HepG2 (cell line): ENCODE measurements around the gene SLC25A25. TPM values are rescaled to one million over a fixed set of nuclear protein-coding genes. Genes with fewer than 3 reads are reported as not detected.

Source experiments
- ATAC-seq: fragments of 200-7000 bp; cut with Tn5 transposase; 3 replicates; pipeline ENCODE4 v1.9.1; 2020; ENCODE audit warnings: mild to moderate bottlenecking, moderate library complexity
- BruUV-seq: library from RNA; stranded (reverse); fragments of 400-500 nt; replicated peaks from 2 replicates; lab custom pipeline; 2021; lab: Mats Ljungman, UMichigan
- CTCF ChIA-PET: fragments of 300-600 bp; formaldehyde crosslinking; extraction: SDS; loops from one replicate; lab custom pipeline; 2021; ENCODE audit warnings: low total read pairs, inconsistent platforms, low intra/inter-chr PET ratio; lab: Yijun Ruan, JAX
- POLR2A ChIA-PET: fragments of 350-600 bp; sonication (Branson Sonifier 250); formaldehyde crosslinking; loops from one replicate; lab custom pipeline; 2020; ENCODE audit warnings: antibody characterized with exemption, inconsistent platforms; lab: Yijun Ruan, JAX
- DNase-seq: peaks from one replicate; pipeline ENCODE4 v3.0.0-alpha.2; 2015; ENCODE audit warnings: low spot score
- FAIRE-seq: peaks from 3 replicates; lab custom pipeline; 2011; peaks lifted over from hg19 to GRCh38; lab: Jason Lieb, UNC
- H2AFZ ChIP-seq: one replicate; pipeline ENCODE4 v1.6.1; 2011; ENCODE audit warnings: low read length, inconsistent platforms
- H3K27ac ChIP-seq: fragments of 300-600 bp; 3 replicates; pipeline ENCODE4 v1.8.0; 2011; ENCODE audit warnings: mixed run types, mild to moderate bottlenecking, mixed read lengths, low read length, inconsistent platforms; ENCODE audit not compliant: insufficient read depth; ENCODE audit errors: extremely low read length
- H3K27me3 ChIP-seq, 2 experiments: fragments of 200-600 bp in 1 of 2; 2 replicates in 1 of 2; 3 replicates in 1 of 2; pipeline versions ENCODE4 v1.6.0 to v1.8.0; 2011; ENCODE audit warnings: low read length in 2 of 2, mild to moderate bottlenecking in 2 of 2, moderate library complexity in 2 of 2, inconsistent platforms in 1 of 2; ENCODE audit not compliant: insufficient read depth in 2 of 2, control insufficient read depth in 1 of 2
- H3K36me3 ChIP-seq, 2 experiments: fragments of 200-600 bp in 1 of 2; replicated peaks in 1 of 2; 2 replicates in 1 of 2; 3 replicates in 1 of 2; pipeline versions ENCODE4 v1.5.1 to v1.8.0; 2011; ENCODE audit warnings: low read length in 2 of 2, inconsistent platforms in 1 of 2; ENCODE audit not compliant: insufficient read depth in 2 of 2, control insufficient read depth in 1 of 2
- H3K4me1 ChIP-seq: 2 replicates; pipeline ENCODE4 v1.5.1; 2012; ENCODE audit warnings: low read length, inconsistent platforms; ENCODE audit not compliant: insufficient read depth
- H3K4me2 ChIP-seq: 2 replicates; pipeline ENCODE4 v1.6.0; 2011; ENCODE audit warnings: low read depth, low read length, inconsistent platforms
- H3K4me3 ChIP-seq, 3 experiments: fragments of 200-600 bp in 1 of 3; sonication (generic), shearing (Covaris generic) in 1 of 3; replicated peaks in 1 of 3; 2 replicates each; pipeline ENCODE4 v1.5.1; 2011 to 2016; ENCODE audit warnings: low read length in 3 of 3, inconsistent platforms in 2 of 3, low read depth in 2 of 3, mild to moderate bottlenecking in 2 of 3, control low read depth in 1 of 3, mixed read lengths in 1 of 3; ENCODE audit not compliant: insufficient read depth in 1 of 3
- H3K79me2 ChIP-seq: one replicate; pipeline ENCODE4 v1.6.1; 2011; ENCODE audit warnings: low read length, inconsistent platforms; ENCODE audit not compliant: insufficient read depth
- H3K9ac ChIP-seq: 2 replicates; pipeline ENCODE4 v1.6.0; 2011; ENCODE audit warnings: mild to moderate bottlenecking, low read depth, low read length, inconsistent platforms; ENCODE audit not compliant: insufficient read depth
- H3K9me3 ChIP-seq: 2 replicates; pipeline ENCODE4 v1.5.1; 2012; ENCODE audit warnings: mild to moderate bottlenecking, low read length
- H4K20me1 ChIP-seq: 2 replicates; pipeline ENCODE4 v1.6.0; 2011; ENCODE audit warnings: inconsistent platforms, mild to moderate bottlenecking, low read length, moderate library complexity; ENCODE audit not compliant: insufficient read depth
- CENPX ChIP-seq: sonication (generic); formaldehyde crosslinking; IDR thresholded peaks from 2 replicates; pipeline ENCODE4 v1.9.0; 2021; ENCODE audit warnings: mild to moderate bottlenecking, missing genetic modification reagents, moderate library complexity
- IRF9 ChIP-seq: sonication (generic); formaldehyde crosslinking; IDR thresholded peaks from 2 replicates; pipeline ENCODE4 v1.8.0; 2022; ENCODE audit warnings: missing genetic modification reagents, mild to moderate bottlenecking, borderline replicate concordance
- PHF21A ChIP-seq: sonication (generic); formaldehyde crosslinking; IDR thresholded peaks from 2 replicates; pipeline ENCODE4 v1.5.0; 2020; ENCODE audit warnings: mild to moderate bottlenecking, missing genetic modification reagents
- SP140L ChIP-seq: sonication (generic); formaldehyde crosslinking; IDR thresholded peaks from 2 replicates; pipeline ENCODE4 v1.4.0; 2020; ENCODE audit warnings: missing genetic modification reagents, borderline replicate concordance
- SP5 ChIP-seq: IDR thresholded peaks from 2 replicates; pipeline ENCODE4 v1.6.1; 2016; ENCODE audit warnings: low read depth, borderline replicate concordance
- TSC22D2 ChIP-seq: sonication (generic); formaldehyde crosslinking; IDR thresholded peaks from 2 replicates; pipeline ENCODE4 v1.5.1; 2020; ENCODE audit warnings: missing genetic modification reagents, mild to moderate bottlenecking, borderline replicate concordance
- ZNF101 ChIP-seq: sonication (generic); formaldehyde crosslinking; IDR thresholded peaks from 2 replicates; pipeline ENCODE4 v1.4.0; 2020; ENCODE audit warnings: mild to moderate bottlenecking, low read depth, missing genetic modification reagents, borderline replicate concordance
- ZNF382 ChIP-seq: sonication (generic); formaldehyde crosslinking; IDR thresholded peaks from 2 replicates; pipeline ENCODE4 v1.5.0; 2020; ENCODE audit warnings: missing genetic modification reagents, mild to moderate bottlenecking, borderline replicate concordance
- ZNF451 ChIP-seq: sonication (generic); formaldehyde crosslinking; IDR thresholded peaks from 2 replicates; pipeline ENCODE4 v1.5.0; 2020; ENCODE audit warnings: mild to moderate bottlenecking, missing genetic modification reagents
- ZNF468 ChIP-seq: sonication (generic); formaldehyde crosslinking; IDR thresholded peaks from 2 replicates; pipeline ENCODE4 v1.8.0; 2022; ENCODE audit warnings: mild to moderate bottlenecking, moderate library complexity, missing genetic modification reagents
- ZNF678 ChIP-seq: sonication (generic); formaldehyde crosslinking; IDR thresholded peaks from 2 replicates; pipeline ENCODE4 v1.4.0; 2020; ENCODE audit warnings: mild to moderate bottlenecking, missing genetic modification reagents
- ZNF713 ChIP-seq: sonication (generic); formaldehyde crosslinking; IDR thresholded peaks from 2 replicates; pipeline ENCODE4 v1.4.0; 2020; ENCODE audit warnings: mild to moderate bottlenecking, missing genetic modification reagents
- WGBS: methylation state at CpG from one replicate; pipeline ENCODE4 v1.1.6; 2017; ENCODE audit warnings: low lambda C conversion rate; 5-methylcytosine and 5-hydroxymethylcytosine counted together
- in situ Hi-C: cut with HindIII; loops from 2 replicates; pipeline ENCODE4 v1.10.0; 2017; ENCODE audit warnings: low pct_unique_long_range_greater_than_20kb; ENCODE audit not compliant: extremely low pct_ligation_motif_present
- intact Hi-C: fragments of 100-400 bp; cut with micrococcal nuclease; formaldehyde crosslinking; loops from one replicate; pipeline ENCODE4 v1.10.0; 2022; ENCODE audit not compliant: unreplicated experiment
- polyA plus RNA-seq, 8 experiments: library from polyadenylated mRNA; depleted of rRNA in 3 of 8; stranded (reverse) in 7 of 8; unstranded in 1 of 8; fragments of >200 nt; fragmentation: Illumina TruSeq in 4 of 8; extraction: Trizol in 4 of 8; gene quantifications; 2 replicates each; pipeline versions ENCODE4 v1.2.1 to v1.2.3, GENCODE V29; 2011 to 2016; ENCODE audit warnings: low read depth in 4 of 8, missing spikeins in 1 of 8, mixed read lengths in 1 of 8; ENCODE audit not compliant: insufficient read depth in 1 of 8
- total RNA-seq, 5 experiments: library from RNA; depleted of rRNA; stranded (reverse); fragments of >200 nt; fragmentation: Illumina TruSeq; extraction: Trizol; gene quantifications; 2 replicates each; pipeline ENCODE4 v1.2.3, GENCODE V29; 2016; ENCODE audit warnings: low read depth in 1 of 5
- TF ChIP-seq, protein P1 (sequence below): sonication (generic); formaldehyde crosslinking; IDR thresholded peaks from 2 replicates; pipeline ENCODE4 v1.9.0; 2021; ENCODE audit warnings: missing genetic modification reagents, borderline replicate concordance
- TF ChIP-seq, protein P2 (sequence below): sonication (generic); formaldehyde crosslinking; IDR thresholded peaks from 2 replicates; pipeline ENCODE4 v1.4.0; 2020; ENCODE audit warnings: missing genetic modification reagents, borderline replicate concordance

Gene SLC25A25
- total and polyA plus RNA-seq, 2 of the 13 experiments (the other 11 are each of a cell fraction or from before 2014, with no cell fraction given), result 10.5 to 24.8 TPM

- TF ChIP-seq, protein P1, sequence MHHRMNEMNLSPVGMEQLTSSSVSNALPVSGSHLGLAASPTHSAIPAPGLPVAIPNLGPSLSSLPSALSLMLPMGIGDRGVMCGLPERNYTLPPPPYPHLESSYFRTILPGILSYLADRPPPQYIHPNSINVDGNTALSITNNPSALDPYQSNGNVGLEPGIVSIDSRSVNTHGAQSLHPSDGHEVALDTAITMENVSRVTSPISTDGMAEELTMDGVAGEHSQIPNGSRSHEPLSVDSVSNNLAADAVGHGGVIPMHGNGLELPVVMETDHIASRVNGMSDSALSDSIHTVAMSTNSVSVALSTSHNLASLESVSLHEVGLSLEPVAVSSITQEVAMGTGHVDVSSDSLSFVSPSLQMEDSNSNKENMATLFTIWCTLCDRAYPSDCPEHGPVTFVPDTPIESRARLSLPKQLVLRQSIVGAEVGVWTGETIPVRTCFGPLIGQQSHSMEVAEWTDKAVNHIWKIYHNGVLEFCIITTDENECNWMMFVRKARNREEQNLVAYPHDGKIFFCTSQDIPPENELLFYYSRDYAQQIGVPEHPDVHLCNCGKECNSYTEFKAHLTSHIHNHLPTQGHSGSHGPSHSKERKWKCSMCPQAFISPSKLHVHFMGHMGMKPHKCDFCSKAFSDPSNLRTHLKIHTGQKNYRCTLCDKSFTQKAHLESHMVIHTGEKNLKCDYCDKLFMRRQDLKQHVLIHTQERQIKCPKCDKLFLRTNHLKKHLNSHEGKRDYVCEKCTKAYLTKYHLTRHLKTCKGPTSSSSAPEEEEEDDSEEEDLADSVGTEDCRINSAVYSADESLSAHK, result no peak
- no peak for TF ChIP-seq ZNF713 (CRISPR knock-in tag)
- TF ChIP-seq PHF21A (CRISPR knock-in tag), result no peak
- TF ChIP-seq ZNF451, result no peak
Measured at GRCh38 chr9:128099932-128100491, 32.0 kb downstream of the SLC25A25 start (continued).

- Histone ChIP-seq H3K36me3 (peaks cover 7 to 25% of the 10 kb centered on the region in 2 experiments), H3K4me1 (peaks cover 86% of the 10 kb centered on the region)
- intact Hi-C loops, result loop anchor here (5.0 kb wide), 1 partner anchor 33 kb away; the partner anchor contains the start of genes NAIF1 and SLC25A25
- TF ChIP-seq TSC22D2 (CRISPR knock-in tag) (no peak), ZNF382 (CRISPR knock-in tag) (no peak), SP5 (CRISPR knock-in tag) (no peak), ZNF101 (CRISPR knock-in tag) (no peak), CENPX (no peak), SP140L (CRISPR knock-in tag) (no peak), IRF9 (CRISPR knock-in tag) (no peak), ZNF678 (no peak), ZNF468 (CRISPR knock-in tag) (no peak)
- TF ChIP-seq, protein P2, sequence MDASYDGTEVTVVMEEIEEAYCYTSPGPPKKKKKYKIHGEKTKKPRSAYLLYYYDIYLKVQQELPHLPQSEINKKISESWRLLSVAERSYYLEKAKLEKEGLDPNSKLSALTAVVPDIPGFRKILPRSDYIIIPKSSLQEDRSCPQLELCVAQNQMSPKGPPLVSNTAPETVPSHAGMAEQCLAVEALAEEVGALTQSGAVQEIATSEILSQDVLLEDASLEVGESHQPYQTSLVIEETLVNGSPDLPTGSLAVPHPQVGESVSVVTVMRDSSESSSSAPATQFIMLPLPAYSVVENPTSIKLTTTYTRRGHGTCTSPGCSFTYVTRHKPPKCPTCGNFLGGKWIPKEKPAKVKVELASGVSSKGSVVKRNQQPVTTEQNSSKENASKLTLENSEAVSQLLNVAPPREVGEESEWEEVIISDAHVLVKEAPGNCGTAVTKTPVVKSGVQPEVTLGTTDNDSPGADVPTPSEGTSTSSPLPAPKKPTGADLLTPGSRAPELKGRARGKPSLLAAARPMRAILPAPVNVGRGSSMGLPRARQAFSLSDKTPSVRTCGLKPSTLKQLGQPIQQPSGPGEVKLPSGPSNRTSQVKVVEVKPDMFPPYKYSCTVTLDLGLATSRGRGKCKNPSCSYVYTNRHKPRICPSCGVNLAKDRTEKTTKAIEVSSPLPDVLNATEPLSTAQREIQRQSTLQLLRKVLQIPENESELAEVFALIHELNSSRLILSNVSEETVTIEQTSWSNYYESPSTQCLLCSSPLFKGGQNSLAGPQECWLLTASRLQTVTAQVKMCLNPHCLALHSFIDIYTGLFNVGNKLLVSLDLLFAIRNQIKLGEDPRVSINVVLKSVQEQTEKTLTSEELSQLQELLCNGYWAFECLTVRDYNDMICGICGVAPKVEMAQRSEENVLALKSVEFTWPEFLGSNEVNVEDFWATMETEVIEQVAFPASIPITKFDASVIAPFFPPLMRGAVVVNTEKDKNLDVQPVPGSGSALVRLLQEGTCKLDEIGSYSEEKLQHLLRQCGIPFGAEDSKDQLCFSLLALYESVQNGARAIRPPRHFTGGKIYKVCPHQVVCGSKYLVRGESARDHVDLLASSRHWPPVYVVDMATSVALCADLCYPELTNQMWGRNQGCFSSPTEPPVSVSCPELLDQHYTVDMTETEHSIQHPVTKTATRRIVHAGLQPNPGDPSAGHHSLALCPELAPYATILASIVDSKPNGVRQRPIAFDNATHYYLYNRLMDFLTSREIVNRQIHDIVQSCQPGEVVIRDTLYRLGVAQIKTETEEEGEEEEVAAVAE (CRISPR knock-in tag), result no peak
Measured at GRCh38 chr9:128100581-128100980, 32.5 kb downstream of the SLC25A25 start.

More at GRCh38 chr9:128100581-128100980, 32.5 kb downstream of the SLC25A25 start:
- no peak overlapping the region for H2AFZ ChIP-seq
- WGBS, result 77% methylated on average over 3 of the region's 10 CpGs
- no TSS peak for BruUV-seq
- DNase-seq (no peak), FAIRE-seq (no peak), ATAC-seq (no peak)
- peaks cover 31% of the 10 kb centered on the region for H3K79me2 ChIP-seq
- H4K20me1 ChIP-seq, result peaks cover 17% of the 10 kb centered on the region; the same call in 1 of the 2 replicates
- H3K27ac ChIP-seq, result peak overlapping the region; percentile 8
- ChIA-PET POLR2A (interaction anchor here (1.6 kb wide), 1 partner anchor 27 kb away, joined by 6 read pairs; the partner anchor contains the start of gene PTGES2), CTCF (interaction anchor here (1.2 to 1.6 kb wide), 2 partner anchors 17 kb away, joined by 4 read pairs; no protein-coding TSS in a partner anchor)
- in situ Hi-C loops, result no loop called here
- H3K4me2 ChIP-seq, result peak overlapping the region; percentile 98
- peak overlapping the region; percentile 72 to 89 (median 76); a peak in 4 of 6 replicates for H3K4me3 ChIP-seq
- no peaks in the 10 kb centered on the region; a peak in 1 of 5 replicates for H3K27me3 ChIP-seq
- peak overlapping the region; percentile 87; the same call in 1 of the 2 replicates for H3K9ac ChIP-seq
- no peaks in the 10 kb centered on the region for H3K9me3 ChIP-seq
